Renal cortical epithelial cell (primary cell): Measurements from ENCODE around the gene RAMP3. TPM values are rescaled to one million over a fixed set of nuclear protein-coding genes. Genes with fewer than 3 reads are reported as not detected.

Experiments used
- DNase-seq: peaks from one replicate; pipeline ENCODE4 v3.0.0-alpha.2; 2011; ENCODE audit warnings: low read depth
- total RNA-seq: library from RNA; depleted of rRNA; stranded (reverse); fragments of >200 nt; gene quantifications from 2 replicates; pipeline ENCODE4 v1.2.3, GENCODE V29; 2014

The RAMP3 gene
- total RNA-seq, 1 donor from 2014 or later, result 0.40 TPM

DNA sequence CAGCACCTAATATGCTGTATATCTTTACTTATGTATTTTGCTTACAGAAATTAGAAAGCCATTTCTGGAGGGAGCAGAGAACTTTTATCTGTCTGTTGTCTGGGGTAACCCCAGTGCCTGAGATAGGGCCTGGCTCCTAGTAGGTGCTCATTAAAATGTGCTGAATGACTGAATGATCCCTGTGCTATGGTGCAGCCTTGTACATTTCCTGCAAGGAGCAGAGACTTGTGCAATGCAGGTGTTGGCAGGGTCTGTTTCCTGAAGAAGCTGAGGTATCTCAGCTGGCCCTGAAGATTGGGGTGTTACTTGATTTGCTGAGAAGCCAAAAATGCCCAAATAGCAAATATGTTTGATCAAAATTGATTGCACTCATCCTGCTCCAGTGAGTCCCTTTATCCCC, 65.5 kb downstream of the RAMP3 start:
- DNase-seq, result no peak

DNA sequence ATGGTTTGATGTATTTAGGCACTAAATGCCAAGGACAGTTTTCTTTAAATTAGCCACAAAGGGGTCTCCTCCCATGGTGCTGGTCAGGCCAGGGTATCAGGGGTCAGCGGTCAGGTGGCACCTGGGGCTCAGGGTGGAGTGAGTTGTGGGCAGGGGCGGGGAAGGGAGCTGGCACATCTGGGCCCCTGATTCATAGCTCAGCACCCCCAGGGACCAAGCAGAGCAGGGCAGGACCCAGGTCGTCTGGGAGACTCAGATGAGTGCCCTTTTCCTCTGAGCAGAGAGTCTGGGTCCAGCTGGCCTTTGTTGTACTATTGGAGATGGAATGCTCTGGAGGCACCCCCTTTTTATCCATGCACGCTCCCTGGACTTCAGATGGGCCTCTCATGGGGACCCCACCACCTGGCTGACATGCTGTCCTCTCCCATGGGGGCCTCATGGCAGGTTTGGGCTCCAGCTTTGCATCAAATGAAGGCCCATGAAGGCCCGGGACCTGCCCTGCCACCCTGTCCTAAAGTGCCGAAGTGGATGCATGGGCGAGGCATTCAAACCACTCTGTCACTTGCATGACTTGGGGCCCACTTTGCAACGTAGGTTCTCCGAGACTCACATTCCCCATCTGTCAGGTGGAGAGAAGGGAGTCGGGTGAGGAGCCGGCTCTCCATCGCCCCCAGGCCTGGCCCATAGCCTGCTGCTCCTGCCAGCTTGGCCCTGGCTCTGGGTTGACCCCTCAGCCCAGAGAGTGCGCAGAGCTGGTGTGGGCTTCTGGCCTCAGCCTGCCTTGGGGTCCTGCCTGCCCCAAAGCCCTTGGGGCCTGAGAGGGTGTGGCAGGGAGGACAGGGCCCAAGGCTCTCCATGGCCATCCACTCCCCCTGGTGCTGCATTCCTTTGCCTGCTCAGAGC, 66.4 kb downstream of the RAMP3 start:
- DNase-seq, result no peak

DNA sequence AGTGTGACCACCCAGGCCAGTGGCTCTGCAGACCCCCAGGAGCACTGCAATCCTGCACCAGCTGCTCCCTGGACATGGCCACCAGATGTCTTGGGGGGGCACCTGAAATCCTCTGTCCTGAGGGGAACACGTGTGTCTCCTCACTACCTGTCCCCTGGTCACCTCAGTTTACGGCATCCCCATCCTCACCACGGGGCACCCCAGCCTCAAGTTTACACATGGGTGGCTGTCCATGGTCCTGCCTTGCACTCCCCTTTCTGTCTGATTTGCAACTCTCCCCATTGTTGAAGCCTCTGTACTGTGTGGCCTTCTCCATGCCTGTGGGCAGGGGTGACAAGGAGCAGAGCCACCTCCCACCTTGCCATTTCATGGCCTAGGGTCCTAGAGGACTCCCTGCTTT, 67.2 kb downstream of the RAMP3 start:
- no peak for DNase-seq

DNA sequence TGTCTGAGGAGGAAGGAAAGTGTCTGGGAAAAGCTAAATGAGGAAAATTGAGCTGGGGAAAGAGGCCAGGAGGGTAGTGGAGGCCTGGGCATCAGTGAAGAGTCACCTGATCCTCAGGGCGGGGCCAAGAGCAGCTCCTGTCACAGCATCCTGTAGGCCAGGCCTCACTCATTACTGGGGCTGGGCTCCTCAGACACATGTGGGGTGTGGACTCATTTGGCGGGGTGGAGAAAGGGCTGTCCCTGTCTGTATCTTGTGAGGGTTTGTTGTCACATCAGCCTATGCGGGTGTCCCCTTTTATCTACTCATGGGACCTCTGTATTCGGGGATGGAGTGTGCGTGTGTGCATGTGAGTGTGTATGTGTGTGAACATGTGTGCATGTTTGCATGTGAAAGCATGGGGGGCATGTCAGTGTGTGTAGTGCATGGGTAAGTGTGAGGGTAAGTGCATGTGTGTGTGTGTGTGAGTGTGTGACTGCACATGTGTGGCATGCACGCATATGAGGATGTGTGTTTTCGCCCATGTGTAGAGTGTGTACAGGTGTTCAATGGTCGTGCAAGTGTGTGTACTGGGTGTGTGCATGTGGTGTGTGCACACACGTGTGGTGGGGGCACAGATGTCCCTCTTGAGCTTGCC, 67.8 kb downstream of the RAMP3 start:
- no peak for DNase-seq

DNA sequence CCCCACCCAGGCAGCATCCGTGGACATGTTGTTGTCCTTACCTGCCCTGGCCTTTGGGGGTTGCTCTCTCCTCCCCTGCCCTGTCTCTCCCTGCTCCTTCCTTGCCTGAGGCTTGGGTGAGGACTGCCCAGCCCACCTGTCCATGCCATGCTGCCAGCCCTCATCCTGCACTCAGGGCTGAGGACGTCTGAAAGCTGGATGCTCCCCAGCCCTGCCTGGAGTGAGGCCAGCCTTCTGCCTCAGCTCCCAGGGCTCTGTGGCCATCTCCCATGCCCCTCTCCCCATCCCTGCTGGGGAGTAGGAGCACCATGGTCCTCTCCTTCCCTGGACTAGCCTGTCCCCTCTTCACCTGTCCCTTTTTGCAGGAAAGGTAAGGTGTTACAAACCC, 68.4 kb downstream of the RAMP3 start:
- no peak for DNase-seq

DNA sequence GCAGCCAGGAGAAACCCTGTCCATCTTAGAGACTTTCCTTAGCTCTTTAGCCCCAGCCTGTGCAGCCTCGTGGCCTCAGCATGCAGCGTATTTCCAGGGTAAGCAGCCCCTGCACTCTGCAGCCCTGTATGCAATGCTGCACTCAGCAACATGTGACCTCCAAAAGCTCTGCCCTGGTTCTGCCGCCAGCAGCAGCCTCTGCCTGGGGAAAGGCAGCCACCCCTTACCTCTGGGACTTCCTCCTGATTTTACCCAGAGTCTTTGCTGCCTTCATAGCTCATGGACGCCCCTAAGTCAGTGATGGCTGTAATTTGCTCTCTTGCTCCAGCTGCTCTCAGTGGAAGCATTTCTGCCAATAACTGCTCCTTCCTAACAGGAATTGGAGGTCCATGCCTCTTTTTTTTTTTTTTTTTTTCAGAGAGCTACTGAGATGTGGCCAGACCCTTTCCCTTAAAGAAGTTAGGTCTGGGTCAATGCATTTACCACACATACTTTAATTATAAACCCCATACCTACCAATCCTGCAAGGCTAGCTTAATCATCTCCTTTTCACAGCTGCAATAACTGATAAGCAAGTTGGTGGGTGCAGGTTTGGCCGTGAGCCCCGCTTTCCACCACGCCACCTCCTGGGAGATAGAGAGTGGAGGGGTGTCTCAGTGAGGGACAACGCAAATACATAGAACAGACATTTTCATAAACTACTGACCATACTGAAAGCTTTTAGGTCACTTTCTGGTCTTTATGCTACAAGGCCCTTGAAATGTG, 71.7 kb downstream of the RAMP3 start:
- no peak for DNase-seq

DNA sequence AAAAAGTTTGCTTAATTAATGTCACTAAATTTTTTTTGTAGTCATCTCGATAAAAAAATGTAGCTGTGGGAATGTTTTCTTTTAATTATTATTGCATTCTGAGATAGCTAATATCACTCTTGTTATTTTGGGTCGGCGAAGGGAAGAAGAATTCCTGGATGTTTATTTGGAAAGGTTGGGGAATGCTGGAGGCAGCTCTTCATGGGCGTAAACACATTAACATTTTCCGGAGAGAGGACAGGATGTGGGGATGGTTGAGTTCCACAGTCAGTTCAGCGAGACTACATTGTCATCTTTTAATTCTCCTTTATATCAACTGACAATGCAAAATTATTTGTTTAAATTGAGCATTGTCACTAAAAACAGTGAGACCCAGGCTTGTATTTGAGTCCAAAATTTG, 72.5 kb downstream of the RAMP3 start:
- DNase-seq, result no peak

DNA sequence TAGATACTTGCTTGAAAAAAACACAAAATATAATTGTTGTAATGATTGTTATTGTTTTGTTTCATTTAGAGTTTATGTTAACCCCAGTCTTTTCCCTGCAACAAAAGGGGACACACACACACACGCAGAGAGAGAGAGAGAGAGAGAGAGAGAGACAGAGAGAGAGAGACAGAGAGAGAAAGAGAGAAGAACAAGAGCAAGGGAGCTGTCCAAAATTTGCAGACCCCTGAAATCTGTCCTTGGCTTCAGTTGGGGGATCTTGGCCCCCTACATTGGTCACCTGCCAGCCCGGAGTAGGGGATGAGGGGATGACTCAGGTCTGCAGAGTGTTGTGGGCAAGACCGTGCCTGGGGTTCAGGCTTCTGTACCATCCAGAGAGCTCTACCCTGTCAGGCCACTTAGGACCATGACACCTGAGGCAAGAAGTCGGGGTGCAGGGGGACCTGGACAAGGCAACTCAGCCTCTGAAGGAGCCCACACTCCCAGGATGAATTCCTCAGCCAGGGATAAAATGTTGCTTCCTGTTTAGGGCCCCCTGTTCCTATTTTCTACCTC, 73.1 kb downstream of the RAMP3 start:
- no peak for DNase-seq

DNA sequence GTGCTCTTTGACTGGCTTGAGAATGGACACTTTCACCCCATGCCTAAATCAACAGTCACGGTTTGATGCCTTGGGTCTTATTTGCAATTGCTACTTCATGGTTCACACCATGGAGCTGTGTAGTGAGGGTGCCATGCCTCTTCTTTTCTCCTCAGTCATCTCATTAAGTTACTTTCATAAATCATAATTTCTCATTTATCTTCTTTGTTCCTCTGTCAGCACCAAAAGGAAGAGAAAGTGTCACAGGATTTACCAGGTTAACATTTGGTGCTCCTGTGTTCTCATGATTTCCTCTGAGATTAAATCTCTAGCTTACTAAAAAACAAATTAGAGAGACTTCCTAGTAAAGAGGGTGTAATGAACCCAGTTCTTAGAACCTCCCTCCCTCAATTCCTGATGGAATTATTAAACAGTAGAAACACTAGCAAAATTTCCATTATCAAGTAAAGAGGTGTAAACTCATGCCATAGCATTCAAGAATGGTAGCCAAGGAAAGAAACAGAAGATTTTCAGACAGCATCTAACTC, 75.7 kb downstream of the RAMP3 start:
- no peak for DNase-seq

Other genes starting within 250 kb of the RAMP3 start
- not detected in 2 replicates for gene MYO1G, start 178.8 kb upstream of the RAMP3 start, total RNA-seq
- 52.2 and 69.3 TPM in 2 replicates for gene CCM2, start 157.6 kb upstream of the RAMP3 start, total RNA-seq
- 1.0 and 7.4 TPM in 2 replicates for gene NACAD, start 68.8 kb upstream of the RAMP3 start, total RNA-seq
- 52.5 and 102 TPM in 2 replicates for gene TBRG4, start 46.1 kb upstream of the RAMP3 start, total RNA-seq